GM21529 (cell line): ENCODE data around the gene PHRF1.

Experiments
- ATAC-seq: cut with Tn5 transposase; IDR thresholded peaks from one replicate; pipeline ENCODE4 v1.9.1; 2021; ENCODE audit not compliant: unreplicated experiment

PHRF1 gene

GRCh38 chr11:537622-538430 lies 38.4 kb upstream of the PHRF1 start:
- no peak for ATAC-seq

- no peak for ATAC-seq
These were observed 37.7 kb upstream of the PHRF1 start for GRCh38 chr11:538431-539051.

- no peak for ATAC-seq
These were observed 36.2 kb upstream of the PHRF1 start for GRCh38 chr11:539971-540481.

GRCh38 chr11:540583-541432 lies 35.5 kb upstream of the PHRF1 start:
- no peak for ATAC-seq

GRCh38 chr11:541433-541885 lies 34.8 kb upstream of the PHRF1 start:
- ATAC-seq = no peak

GRCh38 chr11:544817-545166 lies 31.5 kb upstream of the PHRF1 start:
- ATAC-seq = no peak

GRCh38 chr11:545171-545570 lies 31.1 kb upstream of the PHRF1 start:
- no peak for ATAC-seq

- ATAC-seq = no peak
These were observed 27.3 kb upstream of the PHRF1 start for GRCh38 chr11:548700-549603.

- no peak for ATAC-seq
These were observed 26.1 kb upstream of the PHRF1 start for GRCh38 chr11:550021-550745.

GRCh38 chr11:550746-551085 lies 25.6 kb upstream of the PHRF1 start:
- ATAC-seq = no peak

GRCh38 chr11:551131-551530 lies 25.1 kb upstream of the PHRF1 start:
- ATAC-seq = no peak

GRCh38 chr11:551596-551995 lies 24.7 kb upstream of the PHRF1 start:
- ATAC-seq = no peak

- no peak for ATAC-seq
These were observed 22.9 kb upstream of the PHRF1 start for GRCh38 chr11:553083-553987.

- no peak for ATAC-seq
These were observed 22.3 kb upstream of the PHRF1 start for GRCh38 chr11:553988-554340.

GRCh38 chr11:554428-555226 lies 21.6 kb upstream of the PHRF1 start:
- ATAC-seq = peak; percentile 64

- ATAC-seq = no peak
These were observed 21.0 kb upstream of the PHRF1 start for GRCh38 chr11:555227-555779.

GRCh38 chr11:555780-556661 lies 20.2 kb upstream of the PHRF1 start:
- ATAC-seq = no peak
